ENCODE results near the gene FAM117B. TPM values are rescaled to one million over a fixed set of nuclear protein-coding genes. Genes with fewer than 3 reads are reported as not detected.

Gene FAM117B
- total RNA-seq, 4 donors from 2014 or later: 6.7 to 15.6 (median 9.4) TPM

DNA sequence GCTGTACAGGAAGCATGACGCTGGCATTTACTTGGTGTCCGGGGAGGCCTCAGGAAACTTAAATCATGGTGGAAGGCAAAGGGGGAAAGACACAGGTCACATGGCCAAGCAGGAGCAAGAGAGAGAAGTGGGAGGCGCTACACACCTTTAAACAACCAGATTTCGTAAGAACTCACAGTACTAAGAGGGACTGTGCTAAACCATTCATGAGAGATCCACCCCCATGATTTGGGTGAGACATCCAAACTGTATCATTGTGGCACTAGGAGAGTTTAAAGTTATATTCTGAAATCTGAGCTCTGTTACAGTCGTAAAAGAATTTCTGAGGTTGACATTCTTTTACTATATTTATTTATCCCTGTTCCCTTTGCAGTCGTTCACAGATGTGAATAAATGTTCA lies 120.2 kb downstream of the FAM117B start:
- Histone ChIP-seq H3K4me1 (peaks cover 0 to 27% (median 0%) of the 10 kb centered on the region in 3 donors), H3K36me3 (peaks cover 0 to 21% (median 0%) of the 10 kb centered on the region in 3 donors), H3K27ac (peak overlapping the region in 2 of 4 donors; percentile 72 to 78), H3K9me3 (no peaks in the 10 kb centered on the region), H3K27me3 (no peaks in the 10 kb centered on the region), H3K4me3 (no peak overlapping the region)
- WGBS, 2 donors: 80 to 89% methylated on average over 6 of the region's 6 CpGs
- TF ChIP-seq CTCF (IDR thresholded peaks at IDR 0.05): no peak
- TF ChIP-seq POLR2A (IDR thresholded peaks at IDR 0.05): no peak
- intact Hi-C loops (cut with DNase I): no loop called here
- DNase-seq: no peak

DNA sequence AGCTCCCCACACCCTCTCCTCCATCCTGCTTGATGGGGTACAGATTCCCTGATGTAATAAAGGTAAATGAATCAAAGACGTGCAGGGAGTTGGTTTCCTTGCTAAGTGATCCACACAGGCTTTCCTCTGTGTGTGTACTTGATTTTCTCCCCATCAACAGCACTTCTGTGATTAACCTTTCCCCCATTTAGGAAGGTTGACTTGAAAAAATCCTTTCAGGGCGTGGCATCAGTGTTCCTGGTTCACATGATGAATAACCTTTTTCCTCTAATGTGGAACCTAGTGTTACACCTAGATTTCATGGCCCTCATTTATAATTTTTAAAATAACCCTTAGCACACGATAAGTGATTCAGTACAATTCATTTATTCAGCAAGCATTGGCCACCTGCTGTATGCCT lies 121.8 kb downstream of the FAM117B start:
- DNase-seq: no peak

GRCh38 chr2:202757339-202757738 lies 122.6 kb downstream of the FAM117B start:
- H3K4me1 ChIP-seq: peaks cover 0 to 27% (median 0%) of the 10 kb centered on the region in 3 donors
- H3K4me3 ChIP-seq: no peak overlapping the region
- peaks cover 0 to 33% (median 0%) of the 10 kb centered on the region in 3 donors for H3K36me3 ChIP-seq
- peak overlapping the region in 3 of 4 donors; percentile 21 to 78 (median 72) for H3K27ac ChIP-seq
- no peaks in the 10 kb centered on the region for H3K9me3 ChIP-seq
- 84 to 87% methylated on average over 5 of the region's 5 CpGs for WGBS, 2 donors
- H3K27me3 ChIP-seq: no peaks in the 10 kb centered on the region
- no peak for DNase-seq
- intact Hi-C loops (cut with DNase I): no loop called here
- TF ChIP-seq POLR2A (IDR thresholded peaks at IDR 0.05) (no peak), CTCF (IDR thresholded peaks at IDR 0.05) (no peak)

More for the DNA sequence above, 121.8 kb downstream of the FAM117B start:
- H3K27ac ChIP-seq: peak overlapping the region in 3 of 4 donors; percentile 21 to 78 (median 72)
- WGBS, 2 donors: 83 to 87% methylated on average over 3 of the region's 3 CpGs
- peaks cover 0 to 27% (median 0%) of the 10 kb centered on the region in 3 donors for H3K4me1 ChIP-seq
- TF ChIP-seq CTCF (IDR thresholded peaks at IDR 0.05) (no peak), POLR2A (IDR thresholded peaks at IDR 0.05) (no peak)
- peaks cover 0 to 33% (median 0%) of the 10 kb centered on the region in 3 donors for H3K36me3 ChIP-seq
- H3K27me3 ChIP-seq: no peaks in the 10 kb centered on the region
- intact Hi-C loops (cut with DNase I): no loop called here
- no peak overlapping the region for H3K4me3 ChIP-seq
- H3K9me3 ChIP-seq: no peaks in the 10 kb centered on the region

DNA sequence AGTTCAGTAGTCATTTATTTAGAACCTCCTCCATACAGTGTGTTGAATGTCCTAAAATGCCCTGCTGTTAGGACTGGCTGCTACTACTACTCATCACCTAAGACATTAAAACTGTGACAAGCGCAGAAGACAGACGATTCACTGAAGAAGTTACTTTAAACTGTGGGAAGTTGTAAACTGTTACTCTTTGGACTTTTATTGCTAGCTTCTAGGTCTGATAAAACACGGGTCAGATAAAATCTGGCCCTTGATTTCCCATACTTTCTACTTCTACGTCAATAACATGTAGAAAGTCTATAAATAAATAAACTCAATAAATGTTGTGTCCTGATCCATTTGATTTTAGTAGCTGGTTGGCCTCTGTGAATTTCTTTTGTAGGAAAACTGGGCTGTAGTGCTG lies 123.4 kb downstream of the FAM117B start:
- 84 to 86% methylated on average over 4 of the region's 4 CpGs for WGBS, 2 donors
- Histone ChIP-seq H3K4me1 (peaks cover 0 to 27% (median 0%) of the 10 kb centered on the region in 3 donors), H3K4me3 (no peak overlapping the region), H3K27ac (peak overlapping the region in 2 of 4 donors; percentile 72 to 78), H3K27me3 (no peaks in the 10 kb centered on the region), H3K36me3 (peaks cover 0 to 33% (median 0%) of the 10 kb centered on the region in 3 donors), H3K9me3 (no peaks in the 10 kb centered on the region)
- intact Hi-C loops (cut with DNase I): no loop called here
- no peak for TF ChIP-seq POLR2A (IDR thresholded peaks at IDR 0.05)
- TF ChIP-seq CTCF (IDR thresholded peaks at IDR 0.05): no peak
- no peak for DNase-seq

- no peaks in the 10 kb centered on the region for H3K9me3 ChIP-seq
- peaks cover 0 to 27% (median 0%) of the 10 kb centered on the region in 3 donors for H3K4me1 ChIP-seq
- peak overlapping the region in 2 of 4 donors; percentile 72 to 78 for H3K27ac ChIP-seq
- no peak overlapping the region for H3K4me3 ChIP-seq
- no peak for TF ChIP-seq CTCF (IDR thresholded peaks at IDR 0.05)
- no peak for TF ChIP-seq POLR2A (IDR thresholded peaks at IDR 0.05)
- DNase-seq: no peak
- peaks cover 0 to 33% (median 0%) of the 10 kb centered on the region in 3 donors for H3K36me3 ChIP-seq
- 59 to 60% methylated on average over 2 of the region's 2 CpGs for WGBS, 2 donors
- no peaks in the 10 kb centered on the region for H3K27me3 ChIP-seq
- intact Hi-C loops (cut with DNase I): no loop called here
These were observed 123.8 kb downstream of the FAM117B start for GRCh38 chr2:202758604-202759003.

All from esophagus squamous epithelium (tissue), 5 donors.